Peyer's patch (tissue), 4 donors: ENCODE measurements around the gene HOXA6.

ENCODE experiments used
- POLR2A ChIP-seq, 2 donors: fragments of 450-650 bp; IDR thresholded peaks; one replicate each; pipeline ENCODE4 v1.5.1; 2017; ENCODE audit warnings: antibody characterized with exemption in 2 of 2, mild to moderate bottlenecking in 2 of 2, moderate library complexity in 2 of 2
- TF ChIP-seq, protein P1 (sequence below), 6 experiments: fragments of 450-650 bp in 4 of 6; fragments of 200-600 bp in 2 of 6; sonication (generic) in 1 of 6; IDR thresholded peaks; one replicate each; pipeline ENCODE4 v1.5.1; 2017 to 2019; ENCODE audit warnings: antibody characterized with exemption in 6 of 6, mild to moderate bottlenecking in 3 of 6, moderate library complexity in 1 of 6

DNA sequence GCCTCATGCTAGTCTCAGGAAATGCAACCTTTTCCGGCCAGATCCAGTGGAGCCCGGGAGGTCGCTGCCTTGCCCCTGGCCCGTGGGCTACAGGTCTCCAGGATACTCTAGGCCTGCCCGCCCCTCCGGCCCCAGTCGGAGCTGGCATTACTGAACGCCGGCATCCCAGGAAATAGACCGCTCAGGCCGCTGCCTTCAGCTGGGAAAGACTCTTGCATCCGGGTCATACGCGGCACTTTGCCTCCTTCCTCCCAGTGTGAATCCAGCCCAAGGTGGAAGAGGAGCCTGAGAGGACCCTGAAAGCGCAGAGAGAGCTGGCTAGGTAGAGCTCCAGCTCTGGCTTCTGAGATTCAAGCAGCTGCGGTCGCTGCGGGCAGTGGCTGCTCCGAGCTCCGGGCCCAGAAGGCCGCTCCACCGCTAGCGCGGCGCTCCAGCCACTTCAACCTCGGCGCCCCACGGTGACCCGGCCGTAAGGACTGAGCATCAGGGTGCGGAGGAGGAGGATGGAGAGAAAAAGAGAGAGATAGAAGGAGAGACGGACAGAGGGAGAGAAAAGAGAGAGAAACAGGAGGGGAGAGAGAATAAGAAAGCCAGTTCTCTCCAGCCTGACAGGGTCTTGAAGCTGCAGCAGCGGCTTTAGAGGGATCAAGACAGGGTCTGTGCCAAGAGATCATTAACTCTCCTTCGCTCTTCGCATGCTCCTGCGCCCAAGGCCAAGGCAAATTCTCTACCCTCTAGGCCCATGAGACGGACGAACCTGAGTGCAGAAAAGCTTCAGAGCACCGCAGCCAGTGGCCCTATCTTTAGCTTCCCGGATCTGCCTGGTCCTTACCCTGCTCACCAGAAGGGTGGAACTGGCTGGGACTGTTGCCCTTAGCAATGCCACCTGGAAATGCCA lies 28.3 kb upstream of the HOXA6 start:
- TF ChIP-seq, protein P1, sequence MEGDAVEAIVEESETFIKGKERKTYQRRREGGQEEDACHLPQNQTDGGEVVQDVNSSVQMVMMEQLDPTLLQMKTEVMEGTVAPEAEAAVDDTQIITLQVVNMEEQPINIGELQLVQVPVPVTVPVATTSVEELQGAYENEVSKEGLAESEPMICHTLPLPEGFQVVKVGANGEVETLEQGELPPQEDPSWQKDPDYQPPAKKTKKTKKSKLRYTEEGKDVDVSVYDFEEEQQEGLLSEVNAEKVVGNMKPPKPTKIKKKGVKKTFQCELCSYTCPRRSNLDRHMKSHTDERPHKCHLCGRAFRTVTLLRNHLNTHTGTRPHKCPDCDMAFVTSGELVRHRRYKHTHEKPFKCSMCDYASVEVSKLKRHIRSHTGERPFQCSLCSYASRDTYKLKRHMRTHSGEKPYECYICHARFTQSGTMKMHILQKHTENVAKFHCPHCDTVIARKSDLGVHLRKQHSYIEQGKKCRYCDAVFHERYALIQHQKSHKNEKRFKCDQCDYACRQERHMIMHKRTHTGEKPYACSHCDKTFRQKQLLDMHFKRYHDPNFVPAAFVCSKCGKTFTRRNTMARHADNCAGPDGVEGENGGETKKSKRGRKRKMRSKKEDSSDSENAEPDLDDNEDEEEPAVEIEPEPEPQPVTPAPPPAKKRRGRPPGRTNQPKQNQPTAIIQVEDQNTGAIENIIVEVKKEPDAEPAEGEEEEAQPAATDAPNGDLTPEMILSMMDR (IDR thresholded peaks at IDR 0.05), result no peak
- TF ChIP-seq POLR2A (IDR thresholded peaks at IDR 0.05), result no peak
